Activated CD4-positive, alpha-beta T cell treated with anti-CD3 and anti-CD28 coated beads, Interleukin-2, amount 50 U/mL, for 1 hour (primary cell): ENCODE measurements around the gene CTTNBP2.
"Not testable (repeated sequence)": the region's sequence is repeated elsewhere in the genome, so short reads cannot be mapped to it uniquely, and the experiment has no call there.

Source experiments
- DNase-seq: peaks from one replicate; pipeline ENCODE4 v3.0.0-alpha.2; 2020

The CTTNBP2 gene

DNA sequence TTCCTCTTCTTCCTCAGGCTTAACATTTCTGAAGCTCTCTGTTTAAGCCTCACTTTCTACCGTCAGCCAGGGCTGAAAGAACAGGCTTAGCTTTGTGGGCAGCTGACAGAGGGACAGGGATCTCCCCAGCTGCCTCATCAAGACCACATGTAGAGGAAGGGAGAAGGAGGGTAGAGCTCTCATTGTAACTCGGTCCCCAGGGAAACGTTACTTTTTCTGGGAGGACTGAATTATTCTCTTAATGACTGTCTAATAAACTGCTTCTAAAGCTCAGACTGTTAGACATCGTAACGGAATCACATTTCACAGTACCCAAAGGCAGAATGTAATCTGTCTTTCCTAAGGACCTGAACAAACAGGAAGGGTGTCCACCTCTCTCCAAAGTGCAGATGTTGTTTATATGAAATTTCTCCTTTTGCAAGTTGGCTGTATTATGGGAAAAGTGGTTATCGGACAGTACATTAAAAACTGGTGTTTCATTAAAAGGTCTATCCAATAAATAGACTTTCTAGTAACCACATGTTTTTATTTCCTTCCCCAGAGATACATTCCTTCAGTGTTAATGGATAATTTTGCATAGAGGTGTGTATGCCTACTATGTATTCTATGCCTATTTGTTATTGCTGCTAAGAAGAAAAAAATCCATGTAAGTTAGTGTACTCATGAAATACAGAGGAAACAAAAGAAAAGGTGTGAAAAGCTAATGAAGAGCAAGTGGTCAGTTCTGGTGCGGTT is 144.2 kb downstream of the CTTNBP2 start:
- DNase-seq: no peak

DNA sequence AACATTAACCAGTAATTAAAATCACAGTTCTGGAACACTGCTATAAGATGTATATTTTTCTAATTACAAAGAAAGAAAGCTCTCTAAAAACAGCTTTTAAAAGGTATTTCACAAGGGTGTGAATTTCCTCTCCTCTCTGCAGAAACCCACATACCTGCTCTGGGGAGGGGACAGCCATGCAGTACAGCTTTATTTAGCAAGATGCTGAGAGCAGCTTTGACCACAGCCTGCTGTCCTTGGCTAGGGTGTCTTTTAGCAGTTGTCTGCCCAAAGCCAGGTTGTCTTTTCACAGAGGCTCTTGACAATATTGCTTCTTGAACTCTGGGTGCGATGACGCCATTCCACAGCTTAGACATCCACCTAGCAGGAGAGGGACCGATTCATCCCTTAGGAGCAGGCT is 148.3 kb downstream of the CTTNBP2 start:
- DNase-seq: no peak

DNA sequence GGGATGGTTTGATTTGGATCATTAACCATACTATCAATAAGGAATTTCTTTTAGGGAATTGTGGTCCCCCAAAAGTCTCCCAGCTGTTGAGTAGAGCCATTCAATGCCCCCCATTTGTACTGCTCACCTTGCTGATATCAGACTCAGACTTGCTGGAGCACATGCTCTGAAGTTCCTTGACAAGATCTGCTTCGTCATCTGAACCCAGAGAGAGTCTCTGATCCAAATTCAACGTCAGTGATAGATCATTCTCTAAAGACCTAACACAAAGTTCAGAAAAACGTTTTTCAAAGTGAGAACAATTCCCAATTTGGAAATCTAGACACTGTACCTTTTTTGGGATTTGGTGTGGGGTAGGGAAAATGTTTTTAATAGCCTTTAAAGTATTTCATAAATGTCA is 153.9 kb downstream of the CTTNBP2 start:
- no peak for DNase-seq

DNA sequence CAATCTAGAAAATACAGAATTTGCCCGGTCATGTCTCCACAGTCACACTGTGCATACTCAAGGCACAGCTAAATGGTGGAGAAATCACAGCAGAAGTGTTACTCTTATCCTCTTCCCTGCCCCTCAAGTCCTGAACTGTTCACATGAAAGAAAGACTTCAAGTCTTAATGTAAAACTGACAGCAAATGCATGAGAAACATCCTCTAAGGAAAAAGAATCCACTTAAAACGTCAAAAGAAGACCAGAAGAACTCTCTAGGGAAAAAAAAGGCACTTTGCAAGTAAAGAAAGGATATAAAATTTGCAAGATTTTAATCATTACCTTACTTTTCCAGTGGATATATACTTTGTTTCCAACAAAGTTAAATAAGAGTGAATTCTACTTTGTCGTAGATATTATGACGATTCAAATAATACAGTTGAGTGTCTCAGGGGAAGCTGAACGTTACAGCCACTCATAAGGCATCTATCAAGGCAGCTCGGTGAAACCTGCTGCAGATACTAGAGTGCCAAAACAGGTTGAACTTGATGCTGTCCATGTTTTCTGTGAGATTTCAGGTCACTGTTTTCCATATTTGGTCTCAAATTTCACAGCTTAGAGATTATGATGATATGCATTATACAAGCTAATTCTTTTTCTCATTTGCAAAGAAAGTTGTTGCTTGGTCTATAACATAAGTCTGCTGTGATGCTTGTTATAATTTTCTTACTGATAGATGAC is 155.0 kb downstream of the CTTNBP2 start:
- no peak for DNase-seq

DNA sequence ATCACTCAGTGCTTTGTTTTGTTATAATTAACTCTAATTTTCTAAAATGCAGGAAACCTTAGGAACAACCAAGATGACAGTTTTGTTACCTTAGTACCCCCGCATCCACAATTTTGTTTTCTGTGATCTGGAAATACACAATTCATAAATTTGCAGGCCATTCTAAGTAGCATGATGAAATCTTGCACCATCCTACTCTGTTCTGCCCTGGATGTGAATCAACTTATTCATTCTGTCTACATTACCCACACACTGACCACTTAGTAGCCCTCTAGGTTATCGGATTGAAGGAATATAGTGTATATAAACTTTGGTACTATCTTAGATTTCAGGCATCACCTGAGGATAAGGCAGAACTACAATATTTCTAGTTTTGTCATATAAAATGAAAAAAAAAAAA is 155.9 kb downstream of the CTTNBP2 start:
- no peak for DNase-seq

DNA sequence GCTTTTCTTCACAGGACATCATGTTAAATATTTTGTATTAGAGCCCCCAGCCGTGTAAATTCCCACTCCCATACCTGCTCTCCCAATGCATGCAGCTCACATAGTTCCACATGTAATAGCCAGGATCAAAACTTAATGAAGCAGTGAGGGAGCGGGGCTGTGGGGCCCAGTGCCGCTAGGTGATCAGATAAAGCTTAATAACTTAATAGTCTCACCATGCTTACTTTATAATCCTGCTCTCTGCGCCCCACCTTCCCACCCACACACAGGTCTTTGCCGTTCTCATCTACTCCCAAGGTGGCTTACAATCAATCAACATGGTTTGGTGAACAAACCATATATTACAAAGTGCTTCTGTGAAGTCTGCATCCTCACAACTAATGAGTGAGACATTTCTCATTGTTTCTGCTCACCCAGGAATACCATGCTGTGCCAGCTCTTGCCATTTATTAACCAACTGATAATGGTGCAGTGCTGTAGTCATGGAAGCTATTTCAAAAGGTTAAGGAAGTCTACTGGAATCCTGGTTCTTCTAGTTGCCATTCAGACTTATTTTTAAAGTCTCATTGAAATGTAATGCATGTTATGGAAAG is 156.4 kb downstream of the CTTNBP2 start:
- no peak for DNase-seq

DNA sequence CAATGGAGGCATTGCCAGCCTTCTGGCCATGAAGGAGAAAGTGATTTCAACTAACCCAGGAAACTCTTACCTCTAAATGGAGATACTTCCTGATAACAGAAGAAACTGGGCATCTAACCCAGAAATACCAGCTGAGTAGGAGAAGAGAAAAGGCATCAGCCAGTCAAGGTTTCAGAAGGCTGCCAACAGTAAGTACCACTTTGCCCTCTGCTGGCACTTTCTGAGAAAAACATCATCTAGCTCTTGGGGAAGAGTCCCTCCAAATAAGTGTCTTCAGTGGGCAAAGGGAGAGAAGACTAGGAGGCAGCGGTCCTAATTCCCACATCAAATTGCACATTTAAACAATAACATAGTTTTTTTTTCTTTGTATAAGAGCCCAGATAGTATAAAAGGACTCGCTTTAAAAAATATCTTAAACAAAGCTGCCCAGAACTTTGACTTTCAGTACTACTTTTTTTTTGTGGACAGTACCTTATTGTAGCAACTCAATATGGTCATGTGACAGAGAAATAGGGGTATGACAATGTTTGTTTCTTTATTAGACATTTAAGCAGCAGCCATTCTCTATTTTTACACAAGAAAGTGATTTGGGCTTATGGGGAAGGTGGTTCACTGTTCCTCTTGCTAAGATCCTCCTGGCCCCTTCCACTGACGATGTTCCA is 157.3 kb downstream of the CTTNBP2 start:
- no peak for DNase-seq

DNA sequence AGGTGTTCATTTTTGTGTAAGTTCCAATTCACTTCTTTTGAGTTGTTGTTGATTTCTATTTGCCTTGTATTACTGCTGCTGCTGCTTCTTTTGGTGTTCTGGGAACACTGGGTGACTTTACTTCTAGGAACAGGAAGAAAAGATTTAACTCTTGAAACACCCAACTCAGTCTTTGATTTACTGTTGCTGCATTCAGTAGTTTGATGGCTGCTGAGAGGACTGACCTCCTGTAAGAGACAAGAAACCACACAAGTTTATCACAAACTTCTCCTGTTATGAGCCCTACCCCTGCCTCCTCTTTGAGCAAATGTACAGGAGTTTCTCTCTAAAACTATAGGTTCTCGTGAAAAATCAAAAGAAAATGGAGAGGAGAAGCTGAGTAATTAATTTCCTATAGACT is 161.7 kb downstream of the CTTNBP2 start:
- DNase-seq: no peak

DNA sequence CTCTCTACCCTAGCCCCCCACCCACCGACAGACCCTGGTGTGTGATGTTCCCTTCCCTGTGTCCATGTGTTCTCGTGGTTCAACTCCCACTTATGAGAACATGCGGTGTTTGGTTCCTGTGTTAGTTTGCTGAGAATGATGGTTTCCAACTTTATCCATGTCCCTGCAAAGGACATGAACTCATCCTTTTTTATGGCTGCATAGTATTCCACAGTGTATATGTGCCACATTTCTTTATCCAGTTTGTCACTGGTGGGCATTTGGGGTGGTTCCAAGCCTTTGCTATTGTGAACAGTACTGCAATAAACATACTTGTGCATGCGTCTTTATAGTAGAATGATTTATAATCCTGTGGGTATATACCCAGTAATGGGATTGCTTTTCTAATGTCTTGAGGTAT is 165.1 kb downstream of the CTTNBP2 start:
- DNase-seq: not testable (repeated sequence)

DNA sequence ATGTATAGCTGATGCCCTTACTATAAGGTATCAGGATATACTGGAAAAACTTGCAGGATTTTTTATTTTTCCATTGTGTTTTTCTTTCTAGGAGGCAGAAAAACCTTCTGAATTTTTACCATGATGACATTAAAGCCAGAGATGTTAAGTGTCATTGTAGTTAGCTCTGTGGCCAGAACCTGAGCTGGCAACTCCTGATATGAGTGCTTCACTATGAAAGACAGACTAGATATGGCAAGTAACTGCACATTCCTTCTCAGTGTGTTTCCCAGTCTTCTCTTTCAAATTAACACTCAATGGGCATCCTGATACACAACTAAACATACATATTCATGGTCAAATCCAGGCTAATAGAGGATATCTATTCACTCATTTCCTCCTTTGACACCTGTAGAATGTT is 166.2 kb downstream of the CTTNBP2 start:
- no peak for DNase-seq

DNA sequence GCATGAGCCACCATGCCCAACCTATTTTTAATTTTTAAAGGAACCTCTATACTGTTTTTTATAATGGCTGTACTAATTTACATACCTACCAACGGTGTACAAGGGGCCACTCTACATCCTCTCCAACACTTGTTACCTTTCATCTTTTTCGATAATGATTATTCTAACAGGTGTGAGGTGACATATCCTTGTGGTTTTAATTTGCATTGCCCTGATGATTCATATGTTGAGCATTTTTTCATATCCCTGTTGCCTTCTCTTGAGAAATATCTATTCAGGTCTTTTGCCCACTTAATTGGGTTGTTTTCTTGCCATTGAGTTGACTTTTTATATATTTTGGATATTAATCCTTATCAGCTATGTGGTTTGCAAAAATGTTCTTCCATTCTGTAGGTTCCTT is 167.0 kb downstream of the CTTNBP2 start:
- DNase-seq: no peak

DNA sequence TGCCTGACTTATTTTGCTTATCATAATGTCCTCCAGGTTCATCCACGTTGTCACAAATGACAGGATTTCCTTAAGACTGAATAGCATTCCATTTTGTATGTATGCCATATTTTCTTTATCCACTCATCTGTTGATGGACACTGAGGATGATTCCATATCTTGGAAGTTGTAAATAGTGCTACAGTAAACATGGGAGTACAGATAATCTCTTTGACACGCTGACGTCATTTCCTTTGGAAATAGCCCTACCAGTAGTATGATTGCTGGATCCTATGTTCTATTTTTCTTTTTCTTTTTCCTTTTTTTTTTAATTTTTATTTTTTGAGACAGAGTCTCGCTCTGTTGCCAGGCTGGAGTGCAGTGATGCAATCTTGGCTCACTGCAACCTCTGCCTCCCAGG is 167.6 kb downstream of the CTTNBP2 start:
- no peak for DNase-seq

DNA sequence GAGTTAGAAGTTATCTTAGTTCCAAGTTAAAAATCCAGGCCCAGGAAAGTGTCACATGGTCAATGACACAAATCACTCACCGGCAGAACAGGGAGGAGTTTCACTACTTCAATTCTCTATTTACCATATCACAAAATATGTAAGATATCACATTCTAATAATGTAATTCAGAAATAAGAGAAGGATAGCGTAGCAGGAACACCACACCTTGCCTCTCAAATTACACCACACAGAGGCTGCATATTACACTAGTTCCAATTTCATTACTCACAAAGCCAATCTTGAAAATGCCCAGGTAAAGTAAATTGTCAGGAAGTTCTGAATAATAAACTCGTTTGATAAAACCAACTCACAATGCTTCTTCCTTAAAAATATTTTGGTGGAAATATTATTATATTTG is 169.2 kb downstream of the CTTNBP2 start:
- no peak for DNase-seq

DNA sequence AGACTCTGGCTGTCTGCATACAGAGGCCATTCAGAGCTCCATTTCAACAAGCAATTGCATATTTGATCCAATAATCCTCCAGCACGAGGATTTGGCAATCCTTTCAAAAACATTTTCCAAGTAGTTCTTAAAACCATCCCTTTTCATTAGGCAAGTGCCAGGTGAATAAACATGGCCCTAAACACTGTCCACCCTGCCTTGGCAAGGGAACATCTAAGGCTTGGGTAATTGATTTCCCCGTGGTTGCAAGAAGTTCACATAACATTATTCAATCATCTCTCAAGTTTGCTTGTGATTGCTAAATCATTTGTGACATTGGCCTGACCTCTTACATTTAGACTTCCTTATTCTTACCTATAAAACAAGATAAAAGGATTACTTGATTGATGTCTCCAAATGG is 175.2 kb downstream of the CTTNBP2 start:
- no peak for DNase-seq

DNA sequence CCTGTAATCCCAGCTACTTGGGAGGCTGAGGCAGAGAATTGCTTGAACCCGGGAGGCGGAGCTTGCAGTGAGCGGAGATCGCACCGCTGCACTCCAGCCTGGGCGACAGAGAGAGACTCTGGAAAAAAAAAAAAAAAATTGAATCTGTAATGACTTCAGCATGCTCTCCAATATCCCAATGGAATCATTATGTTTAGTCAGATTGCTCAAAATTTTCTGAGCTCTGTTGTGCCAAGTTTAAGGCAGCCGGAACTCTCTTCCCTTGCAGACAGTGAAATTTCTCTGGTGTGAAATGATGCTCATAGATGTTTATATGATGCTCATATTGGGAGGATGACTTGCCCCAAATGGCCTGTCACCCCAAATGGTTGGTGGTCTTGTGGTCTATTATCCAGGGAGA is 180.9 kb downstream of the CTTNBP2 start:
- DNase-seq: no peak

DNA sequence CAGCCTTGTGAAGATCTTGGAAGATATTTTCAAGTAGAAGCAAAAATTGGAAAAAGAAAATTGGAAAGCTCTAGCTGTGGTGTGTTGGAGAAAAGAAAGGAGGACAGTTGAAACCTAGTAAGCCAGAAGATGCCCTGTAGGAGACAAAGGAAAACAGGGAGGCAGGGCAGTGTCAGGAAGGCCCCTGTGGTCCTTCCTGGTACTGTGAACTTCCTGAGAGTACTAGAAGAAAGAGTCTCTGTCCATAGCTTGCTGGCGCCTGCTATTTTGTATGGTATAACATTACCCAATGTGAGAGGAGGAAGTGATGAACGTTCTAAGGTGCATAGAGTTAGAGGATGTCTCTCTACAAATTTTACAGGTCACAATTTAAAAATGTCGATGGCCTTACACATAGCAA is 183.1 kb downstream of the CTTNBP2 start:
- DNase-seq: no peak

DNA sequence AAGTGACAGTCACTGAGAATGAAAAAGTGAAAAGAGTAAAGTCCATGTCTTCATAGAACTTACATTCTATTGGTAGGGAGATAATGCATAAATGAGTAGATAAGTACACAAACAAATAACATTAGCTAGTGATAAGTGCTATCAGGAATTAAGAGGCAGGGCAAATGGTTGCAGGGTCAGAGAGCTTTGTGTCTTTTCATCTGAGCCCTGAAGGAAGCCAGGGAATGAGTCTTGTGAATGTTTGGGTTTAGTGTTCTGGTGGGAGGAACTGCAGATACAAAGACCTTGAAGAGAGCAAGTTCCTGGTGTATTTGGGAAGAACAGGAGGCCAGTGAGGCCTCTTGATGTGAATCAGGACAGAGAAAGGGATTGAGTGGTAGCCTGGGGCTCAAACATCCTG is 183.8 kb downstream of the CTTNBP2 start:
- DNase-seq: no peak

DNA sequence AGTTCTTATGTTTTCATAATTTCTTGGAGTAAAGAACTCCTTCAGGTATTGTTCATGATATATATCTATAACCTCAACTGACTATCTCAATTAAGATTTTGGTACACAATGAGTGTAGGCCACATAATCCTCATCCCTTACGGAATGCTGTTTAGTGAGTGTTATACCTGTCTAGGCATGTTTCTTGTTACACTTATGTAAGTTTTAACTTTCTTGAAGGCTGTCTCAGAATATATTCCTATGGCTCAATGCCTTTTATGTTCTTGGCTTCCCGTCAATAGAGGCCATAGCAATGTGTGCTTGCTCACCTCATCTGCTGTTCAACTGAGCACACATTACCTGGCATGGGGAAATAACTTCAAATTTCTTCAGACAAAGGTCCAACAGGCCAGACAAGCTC is 185.1 kb downstream of the CTTNBP2 start:
- DNase-seq: no peak

DNA sequence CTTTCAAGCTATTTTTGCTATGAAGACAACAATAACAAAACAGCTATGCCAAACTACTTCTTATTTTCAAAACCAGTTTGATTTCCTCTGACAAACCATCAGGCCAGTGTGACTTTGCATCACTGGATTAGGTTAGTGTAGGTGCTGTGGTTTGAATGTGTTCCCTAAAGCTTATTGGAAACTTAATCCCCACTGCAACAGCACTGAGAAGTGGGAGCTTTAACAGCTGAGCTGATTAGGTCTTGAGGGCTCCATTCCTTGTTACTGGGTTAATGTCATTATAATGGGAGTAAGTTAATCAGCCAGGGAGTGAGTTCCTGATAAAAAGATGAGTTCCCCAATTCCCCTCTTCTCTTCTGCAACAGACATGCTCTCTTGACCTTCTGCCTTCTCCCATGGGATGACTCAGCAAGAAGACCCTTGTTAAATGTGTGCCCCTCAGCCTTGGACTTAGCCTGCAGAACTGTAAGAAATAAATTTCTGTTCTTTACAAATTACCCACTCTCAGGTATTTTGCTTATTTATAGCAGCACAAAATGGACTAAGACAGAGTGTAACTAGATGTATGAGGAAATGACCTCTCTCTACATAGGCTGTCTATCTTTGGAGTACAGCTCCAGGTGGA is 186.8 kb downstream of the CTTNBP2 start:
- DNase-seq: no peak

DNA sequence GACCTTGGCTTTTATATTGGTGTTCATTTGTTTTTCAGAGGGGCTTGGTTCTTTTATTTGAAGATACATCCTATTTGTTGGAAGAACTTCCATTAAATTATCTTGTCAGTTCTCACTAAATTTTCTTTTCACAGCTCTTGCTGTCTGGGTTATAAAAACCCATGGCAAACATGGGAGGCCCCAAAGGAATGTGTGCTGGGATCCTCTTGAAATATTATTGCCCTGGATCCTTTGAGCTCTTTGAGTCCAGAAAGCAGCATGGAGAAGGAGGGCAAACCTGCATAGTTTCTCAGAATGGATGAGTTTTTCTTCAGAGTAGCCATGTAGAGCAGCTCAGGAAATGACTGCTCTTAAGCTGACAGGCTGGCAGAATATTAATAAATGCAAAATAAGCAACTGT is 187.4 kb downstream of the CTTNBP2 start:
- no peak for DNase-seq

DNA sequence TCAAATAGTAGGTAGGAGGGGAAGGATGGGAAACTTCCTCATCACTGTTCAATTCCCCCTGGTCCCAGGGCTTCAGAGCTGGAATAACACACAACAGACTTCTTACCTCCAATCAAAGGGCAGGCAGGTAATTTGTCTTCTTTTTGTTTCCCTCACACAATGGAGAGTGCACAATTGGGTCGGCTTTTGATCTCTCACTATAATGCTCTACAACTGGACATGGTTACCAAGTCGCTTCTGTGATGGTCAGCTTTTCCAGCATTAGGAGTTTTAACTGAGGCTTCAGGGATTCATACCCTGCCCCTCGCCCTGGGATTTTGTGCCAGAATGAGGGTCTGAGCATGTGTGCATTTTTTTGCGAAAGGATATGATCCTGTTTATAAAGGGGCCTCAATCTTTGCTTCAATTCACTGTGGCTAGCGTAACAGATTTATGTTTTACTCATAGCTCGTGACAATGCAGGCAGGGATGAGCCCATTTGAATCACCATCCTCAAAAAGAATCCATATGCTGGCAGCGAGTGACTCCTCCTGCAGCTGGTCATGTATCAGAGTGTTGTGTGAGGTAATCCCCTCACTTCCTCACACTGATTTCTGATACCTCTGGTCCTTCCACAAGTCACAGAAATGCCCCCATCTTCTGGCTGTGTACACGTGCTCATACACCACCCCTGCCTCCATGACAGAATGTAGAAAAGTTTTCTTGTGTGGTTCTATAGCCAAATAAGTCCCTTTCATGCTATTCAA is 189.6 kb downstream of the CTTNBP2 start:
- no peak for DNase-seq

DNA sequence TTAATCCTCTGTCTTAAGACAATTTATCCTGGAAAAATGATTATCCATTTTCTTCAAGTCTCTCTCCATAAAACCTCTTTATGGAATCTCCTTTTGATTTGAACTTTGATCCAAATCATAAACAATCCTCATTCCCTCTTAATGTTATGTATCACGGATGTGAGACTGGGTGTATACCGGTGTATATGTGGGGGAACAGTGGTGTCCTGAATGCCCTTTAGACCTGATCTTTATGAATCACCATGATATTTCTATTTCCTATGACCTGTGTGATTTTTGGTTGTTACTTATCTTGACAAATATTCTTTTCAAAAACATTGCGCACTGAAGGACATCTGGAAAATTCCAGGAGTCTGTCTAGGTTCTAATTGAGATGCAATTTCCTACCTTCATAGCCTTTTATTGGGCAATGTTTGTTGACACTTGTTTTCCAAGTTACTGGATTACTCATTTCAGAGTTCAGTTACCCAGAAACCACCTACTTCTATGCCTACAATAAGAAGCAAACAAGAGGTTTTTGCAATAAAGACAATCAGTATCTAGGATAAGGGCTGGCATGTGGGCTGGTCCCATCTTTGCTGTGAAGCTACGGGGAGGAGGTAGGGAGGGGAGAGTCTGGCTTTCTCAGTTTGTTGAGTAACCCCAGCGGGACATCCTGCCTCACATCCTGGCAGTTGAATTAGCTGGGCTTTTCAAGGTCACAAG is 190.4 kb downstream of the CTTNBP2 start:
- no peak for DNase-seq
